NB4 (cell line): Measurements from ENCODE around the gene ZNF593OS.
A peak's percentile ranks its signal among the peaks of the same experiment; 100 is the strongest.

Experiments used
- DNase-seq: peaks from one replicate; pipeline ENCODE4 v3.0.0; 2010; ENCODE audit warnings: low read depth
- H3K4me3 ChIP-seq: one replicate; pipeline ENCODE4 v1.5.1; 2011; ENCODE audit warnings: mild to moderate bottlenecking, low read depth, low read length, moderate library complexity
- MYC ChIP-seq: IDR thresholded peaks from 2 replicates; pipeline ENCODE4 v1.6.1; 2011; ENCODE audit warnings: low read depth, low read length
- POLR2A ChIP-seq: IDR thresholded peaks from 2 replicates; pipeline ENCODE4 v1.6.1; 2011; ENCODE audit warnings: mild to moderate bottlenecking; ENCODE audit not compliant: insufficient read length; ENCODE audit errors: extremely low read depth
- TF ChIP-seq, protein P1 (sequence below): IDR thresholded peaks from 2 replicates; pipeline ENCODE4 v1.6.1; 2011; ENCODE audit warnings: low read depth, low read length
- TF ChIP-seq, protein P2 (sequence below): IDR thresholded peaks from one replicate; pipeline ENCODE4 v1.5.1; 2012; ENCODE audit warnings: low read depth, low read length

ZNF593OS gene

DNA sequence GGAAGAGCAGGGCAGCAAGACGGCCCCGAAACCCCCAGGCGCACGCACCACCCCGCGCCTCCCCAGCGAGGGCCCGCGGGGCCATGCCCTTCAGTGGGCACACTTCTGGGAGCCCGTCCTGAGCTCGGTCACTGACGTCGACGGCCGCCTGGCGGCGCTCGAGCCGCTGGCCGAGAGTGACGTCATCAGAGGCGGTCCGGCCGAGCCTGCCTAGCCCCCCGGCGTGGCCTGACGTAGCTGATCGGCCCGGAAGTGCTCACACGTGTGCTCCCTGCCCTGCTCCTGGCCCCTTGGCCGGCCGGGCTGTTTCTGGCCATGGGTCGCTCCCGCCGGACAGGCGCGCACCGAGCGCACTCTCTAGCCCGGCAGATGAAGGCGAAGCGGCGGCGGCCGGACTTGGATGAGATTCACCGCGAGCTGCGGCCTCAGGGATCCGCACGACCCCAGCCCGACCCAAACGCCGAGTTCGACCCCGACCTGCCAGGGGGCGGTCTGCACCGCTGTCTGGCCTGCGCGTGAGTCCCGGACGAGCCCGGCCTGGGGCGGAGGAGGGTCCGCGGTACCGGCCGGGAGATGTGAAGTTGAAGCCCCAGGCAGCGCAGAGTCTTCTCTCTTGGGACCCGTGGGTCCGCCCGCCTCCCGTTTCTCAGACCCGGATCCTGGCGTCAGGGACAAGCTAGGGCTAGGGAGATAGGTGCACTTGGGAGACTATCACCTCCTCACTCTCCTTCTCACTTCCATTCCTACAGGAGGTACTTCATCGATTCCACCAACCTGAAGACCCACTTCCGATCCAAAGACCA lies 1.8 kb downstream of the ZNF593OS start, which contains the start of gene ZNF593:
TSS of gene ZNF593 (plus strand) at position 240 of the 803 bp plus-strand sequence. CDS start at position 316, 76 bp downstream.
- peak; percentile 76 for TF ChIP-seq POLR2A
- TF ChIP-seq, protein P1, sequence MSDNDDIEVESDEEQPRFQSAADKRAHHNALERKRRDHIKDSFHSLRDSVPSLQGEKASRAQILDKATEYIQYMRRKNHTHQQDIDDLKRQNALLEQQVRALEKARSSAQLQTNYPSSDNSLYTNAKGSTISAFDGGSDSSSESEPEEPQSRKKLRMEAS = peak; percentile 97
- TF ChIP-seq, protein P2, sequence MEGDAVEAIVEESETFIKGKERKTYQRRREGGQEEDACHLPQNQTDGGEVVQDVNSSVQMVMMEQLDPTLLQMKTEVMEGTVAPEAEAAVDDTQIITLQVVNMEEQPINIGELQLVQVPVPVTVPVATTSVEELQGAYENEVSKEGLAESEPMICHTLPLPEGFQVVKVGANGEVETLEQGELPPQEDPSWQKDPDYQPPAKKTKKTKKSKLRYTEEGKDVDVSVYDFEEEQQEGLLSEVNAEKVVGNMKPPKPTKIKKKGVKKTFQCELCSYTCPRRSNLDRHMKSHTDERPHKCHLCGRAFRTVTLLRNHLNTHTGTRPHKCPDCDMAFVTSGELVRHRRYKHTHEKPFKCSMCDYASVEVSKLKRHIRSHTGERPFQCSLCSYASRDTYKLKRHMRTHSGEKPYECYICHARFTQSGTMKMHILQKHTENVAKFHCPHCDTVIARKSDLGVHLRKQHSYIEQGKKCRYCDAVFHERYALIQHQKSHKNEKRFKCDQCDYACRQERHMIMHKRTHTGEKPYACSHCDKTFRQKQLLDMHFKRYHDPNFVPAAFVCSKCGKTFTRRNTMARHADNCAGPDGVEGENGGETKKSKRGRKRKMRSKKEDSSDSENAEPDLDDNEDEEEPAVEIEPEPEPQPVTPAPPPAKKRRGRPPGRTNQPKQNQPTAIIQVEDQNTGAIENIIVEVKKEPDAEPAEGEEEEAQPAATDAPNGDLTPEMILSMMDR = peak; percentile 76
- peak; percentile 97 for TF ChIP-seq MYC
- DNase-seq = peak; percentile 92
- peak within 1 kb of the TSS; percentile 91 for H3K4me3 ChIP-seq

DNA sequence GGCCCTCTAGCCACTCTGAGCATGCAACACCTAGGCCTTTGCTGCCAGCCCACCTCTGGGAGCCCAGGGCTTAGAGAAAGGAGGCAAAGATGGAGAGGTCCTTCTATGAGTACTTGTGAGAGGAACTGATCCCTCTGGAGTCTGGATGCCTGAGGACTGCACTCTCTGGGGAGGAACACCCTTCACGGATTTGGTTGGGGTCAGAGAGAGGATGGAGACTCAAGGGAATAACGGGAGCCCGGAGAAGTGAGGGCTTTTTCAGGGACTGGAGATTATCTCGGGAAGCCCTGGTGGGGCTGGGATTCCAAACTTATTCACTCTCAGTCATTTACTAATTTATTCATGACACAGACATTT lies 2.5 kb downstream of the ZNF593OS start:
- H3K4me3 ChIP-seq = peak overlapping the region; percentile 91
- TF ChIP-seq, protein P2 = no peak
- no peak for TF ChIP-seq MYC
- DNase-seq = no peak

DNA sequence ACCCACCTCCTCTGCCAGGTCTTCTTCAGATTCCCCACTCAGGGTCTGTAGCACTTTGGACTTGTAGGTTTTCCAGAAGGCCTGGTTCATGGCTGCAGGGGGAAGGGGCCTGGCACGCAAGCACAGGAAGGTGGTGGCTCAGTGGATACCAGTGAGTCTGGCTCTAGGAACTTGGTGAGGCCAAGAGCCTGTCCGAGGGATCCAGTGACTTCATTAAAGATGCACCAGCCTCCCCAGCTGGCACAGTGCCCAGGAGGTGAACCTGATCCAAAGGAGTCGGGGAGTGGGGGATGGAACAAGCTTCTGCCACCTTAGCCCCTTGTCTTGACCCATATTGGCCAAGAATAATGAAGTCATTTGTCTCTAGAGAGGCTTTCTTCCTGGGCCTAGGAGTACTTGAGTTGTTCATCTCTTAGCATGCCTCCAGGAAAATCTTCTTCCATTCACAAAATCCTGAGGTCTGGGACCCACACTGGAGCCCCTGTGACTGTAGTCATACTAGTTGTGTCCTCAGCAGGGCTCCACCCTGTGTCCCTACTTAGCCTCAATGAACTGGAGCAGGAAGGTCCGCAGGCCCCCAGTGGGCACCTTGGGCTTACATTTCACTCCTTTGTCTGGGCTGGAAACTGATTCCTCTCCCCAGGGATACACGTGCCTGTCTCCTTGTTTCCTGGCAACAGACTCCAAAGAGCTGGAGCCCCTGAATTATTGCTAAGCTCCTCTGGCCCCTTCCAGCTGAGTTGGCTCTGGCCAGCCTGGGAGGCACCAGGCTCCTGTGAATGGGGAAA lies 3.0 kb downstream of the ZNF593OS start, which contains the start of gene C1orf232:
TSS of gene C1orf232 (minus strand) at position 554 of the 788 bp plus-strand sequence. CDS start at position 90, 464 bp downstream.
- DNase-seq = no peak
- TF ChIP-seq MYC = no peak
- TF ChIP-seq, protein P1 = no peak
- TF ChIP-seq POLR2A = no peak

DNA sequence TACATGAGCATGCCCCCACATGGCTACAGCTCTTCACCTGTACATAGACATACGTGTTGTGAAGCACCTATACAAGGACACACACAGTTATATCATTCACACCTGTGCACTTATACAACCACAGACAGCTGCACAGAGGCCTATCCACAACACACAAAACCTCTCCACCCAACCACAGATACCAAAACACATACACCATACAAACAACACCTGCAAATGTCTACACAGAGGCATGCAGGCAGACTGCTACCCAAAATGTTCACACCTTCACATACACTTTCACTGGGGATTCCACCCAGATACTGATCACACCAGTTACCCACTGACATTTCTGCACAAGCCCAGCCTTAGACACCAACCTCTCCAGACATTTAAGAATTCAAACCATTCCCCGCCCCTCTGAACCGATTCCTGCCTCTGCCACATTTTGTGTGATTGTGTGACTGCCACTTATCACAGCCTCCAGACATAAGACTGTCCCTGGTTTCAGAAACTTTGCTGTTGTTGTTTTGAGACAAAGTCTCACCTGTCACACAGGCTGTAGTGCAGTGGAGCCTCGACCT lies 4.8 kb downstream of the ZNF593OS start:
- TF ChIP-seq POLR2A = no peak
- TF ChIP-seq, protein P2 = no peak
- no peak for TF ChIP-seq MYC
- TF ChIP-seq, protein P1 = no peak
- DNase-seq = no peak
- H3K4me3 ChIP-seq = no peak overlapping the region

More for the DNA sequence above, 3.0 kb downstream of the ZNF593OS start, which contains the start of gene C1orf232:
- peak within 1 kb of the TSS; percentile 91 for H3K4me3 ChIP-seq

DNA sequence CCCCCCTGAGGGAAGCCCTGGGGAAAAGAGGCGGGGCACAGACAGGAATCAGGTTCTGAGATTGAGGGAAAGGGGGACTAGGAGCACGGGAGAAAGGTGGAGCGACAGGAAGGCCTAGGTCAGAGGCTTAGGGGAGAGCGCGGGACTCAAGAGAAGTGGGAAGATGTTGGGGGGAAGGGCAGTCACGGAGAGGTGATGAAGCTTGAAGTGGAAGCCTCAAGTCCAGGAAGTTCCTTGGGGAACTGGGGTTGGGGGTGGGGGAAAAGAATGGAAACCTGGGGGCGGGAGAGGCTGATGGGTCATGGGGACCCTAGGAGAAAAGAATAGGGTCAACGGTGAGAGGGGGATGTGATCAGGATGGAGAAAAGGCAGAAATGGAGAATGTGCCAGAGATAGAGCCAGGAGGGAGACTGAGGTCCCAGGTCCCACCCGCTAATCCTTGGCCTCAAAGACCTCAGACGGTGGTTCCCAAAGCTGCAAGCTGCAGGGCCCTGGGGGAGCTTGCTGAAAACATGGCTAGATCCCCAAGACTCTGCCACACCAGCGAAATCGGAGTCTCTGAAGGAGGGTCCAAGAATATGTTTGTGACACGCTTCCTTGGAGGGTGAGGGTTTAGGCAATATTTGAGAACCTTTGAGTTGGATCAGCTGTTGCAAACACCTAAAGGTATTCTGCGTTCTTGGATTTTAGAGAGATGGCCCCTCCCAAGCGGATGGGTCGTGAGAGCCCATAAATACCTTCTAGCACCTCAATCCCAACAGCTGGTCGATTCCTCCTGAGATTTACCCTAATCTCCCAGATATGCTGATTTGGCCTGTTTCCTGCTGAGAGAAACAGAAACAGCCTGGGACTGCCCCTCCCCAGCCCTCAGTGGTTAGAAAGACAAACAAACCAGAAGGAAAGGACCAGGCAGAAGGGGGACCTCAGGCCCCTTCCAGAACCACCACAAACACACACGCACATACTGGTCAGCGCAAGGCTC lies 6.5 kb downstream of the ZNF593OS start:
- no peak overlapping the region for H3K4me3 ChIP-seq
- DNase-seq = no peak
- no peak for TF ChIP-seq POLR2A
- TF ChIP-seq, protein P2 = no peak
- no peak for TF ChIP-seq MYC
